Measurements from ENCODE around the gene TNKS1BP1.
"Not testable (repeated sequence)": the region's sequence is repeated elsewhere in the genome, so short reads cannot be mapped to it uniquely, and the experiment has no call there.

Gene TNKS1BP1

DNA sequence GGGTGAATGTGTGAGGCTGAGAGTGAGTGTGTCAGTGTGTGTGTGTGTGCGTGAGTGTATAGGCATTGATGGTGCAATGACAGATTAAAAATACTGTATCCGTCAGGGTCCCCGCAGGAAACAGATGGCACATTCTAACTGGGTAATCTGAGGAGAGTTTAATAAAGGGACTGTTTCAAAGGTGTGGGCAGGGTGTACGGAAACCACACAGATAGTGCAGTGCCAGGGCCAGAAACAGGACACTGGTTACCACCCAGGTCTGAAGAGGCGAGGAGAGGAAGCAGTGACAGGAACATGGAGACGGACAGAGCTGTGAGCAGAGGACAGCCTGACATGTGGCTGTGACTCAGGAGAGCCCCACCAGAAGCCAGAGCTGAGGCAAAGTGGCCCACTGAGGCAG is 29.9 kb upstream of the TNKS1BP1 start:
- DNase-seq (ENCODE audit: low spot score) = no peak

DNA sequence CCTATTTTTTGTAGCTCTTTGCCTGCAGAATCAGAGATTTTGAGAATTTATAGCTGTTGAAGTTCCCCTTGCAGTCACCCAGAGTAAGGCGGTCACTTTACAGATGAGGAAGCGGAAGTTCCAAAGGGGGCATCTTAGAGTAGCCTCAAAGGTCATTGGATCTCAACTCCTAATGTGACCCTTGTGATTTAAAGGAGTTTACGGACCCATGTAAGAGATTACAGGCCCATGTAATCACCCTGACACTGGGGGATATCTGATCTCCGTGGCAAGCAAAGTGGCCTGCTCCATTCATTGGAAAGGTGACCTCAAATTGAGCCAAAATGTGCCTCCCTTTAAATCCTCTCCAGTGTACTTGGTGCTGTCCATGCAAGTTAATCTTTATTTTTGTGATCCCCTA is 29.1 kb upstream of the TNKS1BP1 start:
- DNase-seq (ENCODE audit: low spot score) = no peak

GRCh38 chr11:57353446-57353845 is 28.7 kb upstream of the TNKS1BP1 start:
- DNase-seq (ENCODE audit: low spot score) = no peak

DNA sequence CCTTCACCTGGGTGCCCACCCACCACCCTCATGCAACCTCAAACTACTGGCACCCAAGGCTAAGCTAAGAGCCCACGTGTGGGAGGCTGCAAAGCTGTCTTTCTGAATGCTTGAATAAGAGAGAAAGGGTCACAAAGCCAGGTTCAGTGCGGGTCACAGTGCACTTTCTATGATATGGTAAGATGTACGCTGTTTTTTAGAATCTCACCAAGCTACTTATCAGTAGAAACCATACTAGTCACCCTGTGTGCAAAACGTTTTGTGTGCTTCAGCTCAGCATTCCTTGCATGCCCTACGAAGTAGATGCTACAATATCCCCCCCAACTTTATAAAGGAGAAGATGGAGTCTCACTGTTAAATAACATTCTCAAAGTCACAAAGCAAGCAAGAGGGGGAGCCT is 28.3 kb upstream of the TNKS1BP1 start:
- no peak for DNase-seq (ENCODE audit: low spot score)

DNA sequence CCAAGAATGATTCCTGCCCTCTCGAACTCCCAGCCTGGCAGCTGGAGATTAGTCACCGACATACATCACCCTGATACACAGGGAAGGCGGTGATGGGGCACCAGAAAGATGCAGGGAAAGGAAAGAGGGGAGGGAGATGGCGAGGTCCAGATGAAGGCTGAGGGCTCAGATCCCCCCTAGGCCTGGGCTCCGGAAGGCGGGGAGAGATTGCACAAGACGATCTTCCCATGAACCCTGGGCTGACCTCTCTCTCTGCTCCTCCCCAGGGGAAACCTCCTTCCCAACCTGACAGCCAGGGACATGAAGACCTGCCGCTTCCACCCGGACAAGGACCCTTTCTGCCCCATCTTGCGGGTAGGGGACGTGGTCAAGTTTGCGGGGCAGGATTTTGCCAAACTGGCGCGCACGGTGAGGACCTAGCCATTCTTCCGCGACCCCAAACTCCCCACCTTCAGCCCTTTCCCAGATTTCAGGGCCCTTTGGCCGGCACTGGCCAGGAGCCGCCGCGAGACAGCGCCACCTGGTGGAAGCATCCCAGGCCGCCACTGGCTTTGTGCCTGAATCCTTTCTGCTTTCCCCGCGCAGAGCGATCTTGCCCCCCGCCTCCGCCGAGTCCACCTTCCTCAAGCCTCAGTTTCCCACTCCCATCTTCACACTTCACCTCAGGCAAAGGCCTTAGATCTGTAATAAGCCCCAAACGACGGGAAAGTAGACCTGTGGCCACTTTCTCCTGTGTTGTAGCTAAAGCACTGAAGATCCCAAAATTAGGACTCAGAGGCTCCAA is 24.9 kb upstream of the TNKS1BP1 start:
- peak; percentile 55 for DNase-seq (ENCODE audit: low spot score)

DNA sequence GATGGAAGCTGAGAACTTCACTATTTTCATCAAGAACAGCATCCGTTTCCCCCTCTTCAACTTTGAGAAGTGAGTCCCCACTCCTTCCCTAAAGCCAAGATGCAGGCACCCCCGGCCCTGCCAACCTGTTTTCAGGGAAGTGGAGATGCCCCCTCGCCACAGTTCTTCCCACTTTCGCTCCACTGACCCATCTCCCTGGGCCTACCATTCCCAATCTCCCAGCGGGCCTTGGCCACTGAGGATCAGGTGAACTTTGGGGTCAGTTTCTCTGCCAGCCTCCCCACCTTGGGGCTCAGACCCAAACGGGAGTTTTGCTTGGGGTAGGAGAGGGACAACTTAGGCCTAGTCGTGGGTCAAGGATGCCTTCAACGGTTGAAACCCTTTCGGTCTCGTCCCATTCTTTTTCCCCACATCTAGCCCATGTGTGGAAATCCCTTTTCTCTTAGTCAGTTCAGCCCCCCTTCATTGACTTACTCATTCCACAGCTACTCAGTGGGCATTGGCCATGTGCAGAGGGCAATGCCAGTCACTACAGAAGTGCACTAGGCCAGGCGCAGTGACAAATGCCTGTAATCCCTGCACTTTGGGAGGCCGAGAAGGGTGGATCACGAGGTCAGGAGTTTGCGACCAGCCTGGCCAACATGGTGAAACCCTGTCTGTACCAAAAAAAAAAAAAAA is 24.0 kb upstream of the TNKS1BP1 start:
- DNase-seq (ENCODE audit: low spot score) = no peak

- no peak for DNase-seq (ENCODE audit: low spot score)
Observed at GRCh38 chr11:57348052-57348451, 23.3 kb upstream of the TNKS1BP1 start.

- DNase-seq (ENCODE audit: low spot score) = no peak
Observed at GRCh38 chr11:57347336-57347735, 22.6 kb upstream of the TNKS1BP1 start.

- peak; percentile 80 for DNase-seq (ENCODE audit: low spot score)
Observed at GRCh38 chr11:57345555-57346211, 20.9 kb upstream of the TNKS1BP1 start.

DNA sequence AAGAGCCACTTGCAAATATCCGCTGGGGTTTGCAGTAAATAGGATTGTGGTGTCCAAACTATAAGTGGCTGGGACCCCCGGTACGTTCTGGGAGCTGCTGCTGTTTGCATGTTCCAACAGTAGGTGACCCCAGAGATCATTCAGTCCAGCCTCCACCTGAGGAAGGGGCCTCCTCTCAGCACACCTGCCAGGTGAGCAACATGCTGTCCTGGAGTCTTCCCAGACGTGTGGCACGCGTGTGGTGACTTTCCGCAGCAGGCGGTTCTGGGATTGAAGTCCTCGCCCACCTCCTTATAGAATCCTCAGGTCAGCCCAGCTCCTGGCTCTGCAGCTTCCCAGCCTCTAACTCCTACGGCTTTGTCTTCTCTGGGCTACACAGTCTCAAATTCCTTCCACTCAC is 20.1 kb upstream of the TNKS1BP1 start:
- no peak for DNase-seq (ENCODE audit: low spot score)

GRCh38 chr11:57343825-57344224 is 19.1 kb upstream of the TNKS1BP1 start:
- no peak for DNase-seq (ENCODE audit: low spot score)

GRCh38 chr11:57342702-57343101 is 17.9 kb upstream of the TNKS1BP1 start:
- no peak for DNase-seq (ENCODE audit: low spot score)

GRCh38 chr11:57341250-57341808 is 16.6 kb upstream of the TNKS1BP1 start:
- DNase-seq (ENCODE audit: low spot score) = no peak

GRCh38 chr11:57340039-57340615 is 15.4 kb upstream of the TNKS1BP1 start:
- no peak for DNase-seq (ENCODE audit: low spot score)

GRCh38 chr11:57339328-57339727 is 14.6 kb upstream of the TNKS1BP1 start:
- DNase-seq (ENCODE audit: low spot score) = no peak

- no peak for DNase-seq (ENCODE audit: low spot score)
Observed at GRCh38 chr11:57338142-57338541, 13.4 kb upstream of the TNKS1BP1 start, which contains the start of gene P2RX3. P2RX3 (plus strand) TSS chr11:57338352; CDS start chr11:57338551, 199 bp downstream.

- not testable (repeated sequence) for DNase-seq (ENCODE audit: low spot score)
Observed at GRCh38 chr11:57336856-57337255, 12.1 kb upstream of the TNKS1BP1 start.

DNA sequence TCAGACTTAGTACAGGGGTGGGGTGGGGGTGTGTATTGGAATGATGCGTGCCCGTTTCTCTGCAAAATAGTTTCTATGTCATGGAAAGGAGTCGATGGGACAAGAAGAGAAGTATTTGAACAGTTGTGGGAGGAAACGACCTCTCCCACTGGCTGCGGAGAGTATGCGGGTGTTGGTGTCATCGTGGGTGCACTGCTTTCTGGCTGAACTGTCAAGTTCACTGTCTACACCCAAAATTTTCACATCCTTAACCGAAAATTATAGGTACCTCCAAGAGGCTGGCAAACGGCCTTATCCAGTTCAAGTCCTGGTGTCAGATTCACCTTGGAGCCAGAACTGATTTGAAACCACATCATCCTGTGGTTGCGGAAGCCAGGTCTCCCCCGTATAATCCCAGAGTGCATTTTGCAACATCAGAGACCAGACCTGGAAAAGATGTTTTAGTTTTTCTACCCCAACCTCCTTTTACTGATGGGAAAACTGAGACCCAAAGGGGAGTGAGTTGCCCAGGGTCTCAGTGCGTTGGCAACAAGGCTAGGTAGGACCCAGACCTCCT is 11.4 kb upstream of the TNKS1BP1 start:
- no peak for DNase-seq (ENCODE audit: low spot score)

- peak; percentile 84 for DNase-seq (ENCODE audit: low spot score)
Observed at GRCh38 chr11:57335343-57336110, 10.8 kb upstream of the TNKS1BP1 start, which contains the start of gene SSRP1. SSRP1 (minus strand) TSS chr11:57335892; CDS start chr11:57335121, 771 bp downstream.

DNA sequence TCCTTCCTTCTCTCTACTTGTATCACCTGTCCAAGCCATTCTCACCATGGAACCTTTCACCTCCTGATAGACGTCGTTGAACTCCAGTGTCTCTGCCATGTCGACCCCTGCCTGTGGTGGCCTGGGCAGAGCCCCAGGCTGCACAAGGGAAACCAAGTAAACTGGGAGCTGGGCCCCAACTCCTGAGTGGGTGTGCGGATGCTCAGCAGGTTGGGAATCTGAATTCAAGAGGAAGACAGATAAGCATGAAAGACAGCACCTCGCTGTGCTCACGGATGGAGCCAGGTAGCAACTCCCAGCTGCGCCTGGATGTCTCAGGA is 10.2 kb upstream of the TNKS1BP1 start:
- no peak for DNase-seq (ENCODE audit: low spot score)

Measured in LoVo (cell line).